Mammary epithelial cell (primary cell): Measurements from ENCODE around the gene LRP1-AS.

Experiments
- EZH2 ChIP-seq: IDR thresholded peaks from 2 replicates; pipeline ENCODE4 v1.6.1; 2012; ENCODE audit warnings: low read length, inconsistent platforms, borderline replicate concordance
- TF ChIP-seq, protein P1 (sequence below), 2 donors: IDR thresholded peaks in 1 of 2; conservative IDR thresholded peaks in 1 of 2; 2 replicates each; pipeline ENCODE4 v1.5.1; 2011 to 2012; ENCODE audit warnings: inconsistent platforms in 2 of 2, low read length in 2 of 2, mild to moderate bottlenecking in 2 of 2, control low read depth in 1 of 2, low read depth in 1 of 2; ENCODE audit not compliant: insufficient read depth in 1 of 2; ENCODE audit errors: extremely low read depth in 1 of 2

DNA sequence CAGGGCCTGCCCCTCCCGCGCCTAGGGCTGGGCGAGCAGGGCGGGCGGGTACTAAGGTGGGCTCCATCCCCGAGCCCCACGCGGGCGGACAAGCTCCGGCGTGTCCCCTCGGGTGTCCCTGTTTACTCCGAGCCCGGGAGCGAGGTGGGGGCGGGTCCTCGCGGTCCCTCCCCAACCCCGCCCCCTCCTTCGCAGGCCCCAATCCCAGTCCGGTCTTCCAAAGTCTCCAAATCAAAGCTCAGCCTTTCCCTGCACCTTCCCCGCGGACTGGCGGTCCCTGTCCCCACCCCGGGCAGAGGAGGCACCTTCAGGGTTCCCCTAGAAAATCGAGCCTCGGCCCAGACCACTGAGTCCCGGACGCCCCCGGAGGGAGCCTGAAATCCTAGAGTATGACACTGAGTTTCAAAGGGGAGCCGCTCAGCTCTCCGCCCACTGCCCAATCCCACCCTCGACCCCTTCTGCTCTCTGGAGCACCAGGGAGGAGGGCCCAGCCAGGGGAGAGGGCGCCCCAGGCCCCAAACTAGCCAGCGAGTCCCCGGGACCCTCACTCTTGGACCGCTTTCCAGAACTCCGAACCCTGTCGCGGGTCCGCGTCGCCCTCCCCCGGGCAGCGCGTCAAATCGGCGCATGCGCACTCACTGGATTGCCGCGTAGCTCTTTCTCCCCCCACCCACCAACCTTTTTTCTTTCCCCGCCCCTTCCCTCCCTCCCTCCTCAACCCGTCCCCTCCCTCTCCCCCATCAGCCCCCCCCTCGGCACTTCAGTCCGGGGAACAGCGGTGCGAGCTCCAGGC, 19.5 kb downstream of the LRP1-AS start, which contains the start of gene LRP1:
- TF ChIP-seq, protein P1, sequence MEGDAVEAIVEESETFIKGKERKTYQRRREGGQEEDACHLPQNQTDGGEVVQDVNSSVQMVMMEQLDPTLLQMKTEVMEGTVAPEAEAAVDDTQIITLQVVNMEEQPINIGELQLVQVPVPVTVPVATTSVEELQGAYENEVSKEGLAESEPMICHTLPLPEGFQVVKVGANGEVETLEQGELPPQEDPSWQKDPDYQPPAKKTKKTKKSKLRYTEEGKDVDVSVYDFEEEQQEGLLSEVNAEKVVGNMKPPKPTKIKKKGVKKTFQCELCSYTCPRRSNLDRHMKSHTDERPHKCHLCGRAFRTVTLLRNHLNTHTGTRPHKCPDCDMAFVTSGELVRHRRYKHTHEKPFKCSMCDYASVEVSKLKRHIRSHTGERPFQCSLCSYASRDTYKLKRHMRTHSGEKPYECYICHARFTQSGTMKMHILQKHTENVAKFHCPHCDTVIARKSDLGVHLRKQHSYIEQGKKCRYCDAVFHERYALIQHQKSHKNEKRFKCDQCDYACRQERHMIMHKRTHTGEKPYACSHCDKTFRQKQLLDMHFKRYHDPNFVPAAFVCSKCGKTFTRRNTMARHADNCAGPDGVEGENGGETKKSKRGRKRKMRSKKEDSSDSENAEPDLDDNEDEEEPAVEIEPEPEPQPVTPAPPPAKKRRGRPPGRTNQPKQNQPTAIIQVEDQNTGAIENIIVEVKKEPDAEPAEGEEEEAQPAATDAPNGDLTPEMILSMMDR (conservative IDR thresholded peaks at IDR 0.05 in 1 of 2, IDR thresholded peaks at IDR 0.05 in 1 of 2; ENCODE audit: extremely low read depth in 1 of 2, insufficient read depth in 1 of 2, low read depth in 1 of 2, low read length in 2 of 2): no peak
- TF ChIP-seq EZH2: no peak
